ENCODE results near the gene ANKS3. TPM values are rescaled to one million over a fixed set of nuclear protein-coding genes. Genes with fewer than 3 reads are reported as not detected.

The ANKS3 gene
- total RNA-seq, 6 experiments from 2014 or later, result 4.7 to 10.7 (median 7.6) TPM

GRCh38 chr16:4714996-4715395 is 19.1 kb downstream of the ANKS3 start:
- DNase-seq (no peak), ATAC-seq (no peak)
- WGBS (ENCODE audit: insufficient coverage, low coverage, low lambda C conversion rate, missing lambda C conversion rate), result 80% methylated on average over 2 of the region's 2 CpGs
- Histone ChIP-seq H3K27ac (no peak overlapping the region), H3K36me3 (peaks cover 0 to 41% (median 0%) of the 10 kb centered on the region in 4 donors), H3K4me3 (no peak overlapping the region), H3K9me3 (no peaks in the 10 kb centered on the region), H3K27me3 (no peaks in the 10 kb centered on the region), H3K4me1 (no peaks in the 10 kb centered on the region)
- no peak for TF ChIP-seq POLR2A (IDR thresholded peaks at IDR 0.05)
- TF ChIP-seq, protein P1, sequence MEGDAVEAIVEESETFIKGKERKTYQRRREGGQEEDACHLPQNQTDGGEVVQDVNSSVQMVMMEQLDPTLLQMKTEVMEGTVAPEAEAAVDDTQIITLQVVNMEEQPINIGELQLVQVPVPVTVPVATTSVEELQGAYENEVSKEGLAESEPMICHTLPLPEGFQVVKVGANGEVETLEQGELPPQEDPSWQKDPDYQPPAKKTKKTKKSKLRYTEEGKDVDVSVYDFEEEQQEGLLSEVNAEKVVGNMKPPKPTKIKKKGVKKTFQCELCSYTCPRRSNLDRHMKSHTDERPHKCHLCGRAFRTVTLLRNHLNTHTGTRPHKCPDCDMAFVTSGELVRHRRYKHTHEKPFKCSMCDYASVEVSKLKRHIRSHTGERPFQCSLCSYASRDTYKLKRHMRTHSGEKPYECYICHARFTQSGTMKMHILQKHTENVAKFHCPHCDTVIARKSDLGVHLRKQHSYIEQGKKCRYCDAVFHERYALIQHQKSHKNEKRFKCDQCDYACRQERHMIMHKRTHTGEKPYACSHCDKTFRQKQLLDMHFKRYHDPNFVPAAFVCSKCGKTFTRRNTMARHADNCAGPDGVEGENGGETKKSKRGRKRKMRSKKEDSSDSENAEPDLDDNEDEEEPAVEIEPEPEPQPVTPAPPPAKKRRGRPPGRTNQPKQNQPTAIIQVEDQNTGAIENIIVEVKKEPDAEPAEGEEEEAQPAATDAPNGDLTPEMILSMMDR (IDR thresholded peaks at IDR 0.05), result no peak
- intact Hi-C loops (cut with DNase I), result no loop called here

GRCh38 chr16:4713663-4714501 is 20.2 kb downstream of the ANKS3 start:
- ATAC-seq, result peak in 1 of 4 donors; percentile 41
- H3K4me3 ChIP-seq, result no peak overlapping the region
- H3K36me3 ChIP-seq, result peaks cover 0 to 47% (median 0%) of the 10 kb centered on the region in 4 donors
- intact Hi-C loops (cut with DNase I), result no loop called here
- H3K4me1 ChIP-seq, result no peaks in the 10 kb centered on the region
- no peaks in the 10 kb centered on the region for H3K27me3 ChIP-seq
- WGBS (ENCODE audit: insufficient coverage, low coverage, low lambda C conversion rate, missing lambda C conversion rate), result 89% methylated on average over 12 of the region's 18 CpGs
- TF ChIP-seq POLR2A (IDR thresholded peaks at IDR 0.05), result no peak
- TF ChIP-seq, protein P1 (IDR thresholded peaks at IDR 0.05), result no peak
- H3K9me3 ChIP-seq, result no peaks in the 10 kb centered on the region
- DNase-seq, result no peak
- no peak overlapping the region for H3K27ac ChIP-seq

DNA sequence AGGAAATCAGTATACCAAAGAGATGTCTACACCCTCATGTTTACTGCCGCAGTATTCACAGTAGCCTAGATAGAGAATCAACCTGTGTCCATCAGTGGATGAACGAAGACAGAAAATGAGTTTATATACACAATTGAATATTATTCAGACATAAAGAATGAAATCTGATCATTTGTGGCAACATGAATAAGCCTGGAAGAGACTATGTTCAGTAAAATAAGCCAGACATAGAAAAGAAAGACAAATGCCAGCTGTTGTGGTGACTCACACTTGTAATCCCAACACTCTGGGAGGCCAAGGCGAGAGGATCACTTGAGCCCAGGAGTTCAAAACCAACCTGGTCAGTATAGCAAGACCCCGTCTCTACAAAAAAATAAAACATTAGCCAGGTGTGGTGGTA is 24.6 kb downstream of the ANKS3 start:
- WGBS (ENCODE audit: insufficient coverage, low coverage, low lambda C conversion rate, missing lambda C conversion rate), result 98% methylated on average over 4 of the region's 4 CpGs
- peaks cover 0 to 53% (median under 1%) of the 10 kb centered on the region in 4 donors for H3K36me3 ChIP-seq
- DNase-seq (no peak), ATAC-seq (no peak)
- H3K4me3 ChIP-seq, result no peak overlapping the region
- no peaks in the 10 kb centered on the region for H3K9me3 ChIP-seq
- H3K27ac ChIP-seq, result no peak overlapping the region
- intact Hi-C loops (cut with DNase I), result no loop called here
- no peak for TF ChIP-seq POLR2A (IDR thresholded peaks at IDR 0.05)
- TF ChIP-seq, protein P1 (IDR thresholded peaks at IDR 0.05), result no peak
- no peaks in the 10 kb centered on the region for H3K4me1 ChIP-seq
- H3K27me3 ChIP-seq, result no peaks in the 10 kb centered on the region

DNA sequence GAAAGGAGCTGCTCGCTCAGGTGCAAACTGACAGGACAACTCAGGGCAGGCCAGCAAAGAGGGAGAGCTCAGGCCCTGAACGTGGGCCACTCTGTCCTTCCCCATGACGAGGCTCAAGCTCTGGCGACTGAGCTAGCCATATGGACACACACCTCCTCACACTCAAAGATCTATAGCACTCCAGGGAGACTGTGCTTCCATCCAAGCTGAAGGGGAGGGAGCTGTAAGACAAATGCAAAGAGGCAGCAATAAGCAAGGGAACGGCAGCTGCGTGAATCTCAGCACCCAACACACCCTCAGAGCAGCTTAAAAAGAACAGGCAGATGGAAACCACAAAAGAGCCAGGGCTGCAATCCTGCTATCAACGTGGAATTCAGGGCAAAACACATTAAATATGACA is 27.2 kb downstream of the ANKS3 start:
- Histone ChIP-seq H3K9me3 (no peaks in the 10 kb centered on the region), H3K27me3 (no peaks in the 10 kb centered on the region), H3K4me3 (no peak overlapping the region), H3K36me3 (peaks cover 0 to 35% (median 5%) of the 10 kb centered on the region in 4 donors), H3K27ac (no peak overlapping the region), H3K4me1 (peaks cover 0 to 13% (median 5%) of the 10 kb centered on the region in 4 donors)
- intact Hi-C loops (cut with DNase I), result no loop called here
- DNase-seq (no peak), ATAC-seq (no peak)
- 73% methylated on average over 4 of the region's 7 CpGs for WGBS (ENCODE audit: insufficient coverage, low coverage, low lambda C conversion rate, missing lambda C conversion rate)
- no peak for TF ChIP-seq POLR2A (IDR thresholded peaks at IDR 0.05)
- TF ChIP-seq, protein P1 (IDR thresholded peaks at IDR 0.05), result no peak

Measured in right lobe of liver (tissue), 6 donors.